GM21447 (cell line): ENCODE results near the gene EBLN1.
A peak's percentile ranks its signal among the peaks of the same experiment; 100 is the strongest.

Experiments used
- ATAC-seq: cut with Tn5 transposase; IDR thresholded peaks from one replicate; pipeline ENCODE4 v1.9.1; 2021; ENCODE audit not compliant: unreplicated experiment

EBLN1 gene

DNA sequence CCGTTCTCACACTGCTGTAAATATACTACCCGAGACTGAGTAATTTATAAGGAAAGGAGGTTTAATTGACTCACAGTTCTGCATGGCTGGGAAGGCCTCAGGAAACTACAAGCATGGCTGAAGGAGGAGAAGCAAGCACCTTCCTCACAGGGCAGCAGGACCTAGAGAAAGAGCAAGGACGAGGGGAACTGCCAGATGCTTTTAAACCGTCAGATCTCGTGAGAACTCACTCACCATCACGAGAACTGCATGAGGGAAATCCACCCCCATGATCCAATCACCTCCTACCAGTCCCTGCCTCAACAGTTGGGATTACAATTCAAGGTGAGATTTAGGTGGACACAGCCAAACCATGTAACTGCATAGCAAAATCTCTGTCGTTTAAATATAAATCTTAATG, at the start of gene EBLN1:
Gene EBLN1, minus strand, starts transcription at position 174 of the 400 bp plus-strand sequence. CDS start 8,032 bp downstream, outside the sequence.
- ATAC-seq, result no peak

GRCh38 chr10:22265839-22266537, 48.2 kb upstream of the EBLN1 start:
- no peak for ATAC-seq

DNA sequence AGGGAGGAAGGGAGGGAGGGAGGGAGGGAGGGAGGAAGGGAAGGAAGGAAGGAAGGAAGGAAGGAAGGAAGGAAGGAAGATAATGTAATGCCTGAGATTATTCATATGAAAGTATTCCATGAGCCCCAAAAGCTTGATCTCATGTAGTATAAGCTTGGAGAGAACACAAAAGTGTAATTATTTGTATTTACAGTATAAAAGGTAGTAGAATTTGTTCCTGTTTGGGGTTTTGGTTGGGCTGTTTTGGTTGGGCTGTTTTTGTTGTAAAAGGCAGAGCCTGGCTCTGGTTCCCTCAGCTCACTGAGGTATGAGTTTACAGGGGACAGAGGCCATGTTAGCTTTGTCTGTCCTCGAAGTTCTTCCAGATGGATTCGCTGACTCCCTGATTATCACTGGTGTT, 45.3 kb upstream of the EBLN1 start:
- no peak for ATAC-seq

GRCh38 chr10:22259280-22259679, 41.5 kb upstream of the EBLN1 start:
- ATAC-seq, result peak; percentile 53

GRCh38 chr10:22258471-22258870, 40.7 kb upstream of the EBLN1 start:
- ATAC-seq, result no peak

GRCh38 chr10:22253580-22253882, 35.7 kb upstream of the EBLN1 start:
- no peak for ATAC-seq

DNA sequence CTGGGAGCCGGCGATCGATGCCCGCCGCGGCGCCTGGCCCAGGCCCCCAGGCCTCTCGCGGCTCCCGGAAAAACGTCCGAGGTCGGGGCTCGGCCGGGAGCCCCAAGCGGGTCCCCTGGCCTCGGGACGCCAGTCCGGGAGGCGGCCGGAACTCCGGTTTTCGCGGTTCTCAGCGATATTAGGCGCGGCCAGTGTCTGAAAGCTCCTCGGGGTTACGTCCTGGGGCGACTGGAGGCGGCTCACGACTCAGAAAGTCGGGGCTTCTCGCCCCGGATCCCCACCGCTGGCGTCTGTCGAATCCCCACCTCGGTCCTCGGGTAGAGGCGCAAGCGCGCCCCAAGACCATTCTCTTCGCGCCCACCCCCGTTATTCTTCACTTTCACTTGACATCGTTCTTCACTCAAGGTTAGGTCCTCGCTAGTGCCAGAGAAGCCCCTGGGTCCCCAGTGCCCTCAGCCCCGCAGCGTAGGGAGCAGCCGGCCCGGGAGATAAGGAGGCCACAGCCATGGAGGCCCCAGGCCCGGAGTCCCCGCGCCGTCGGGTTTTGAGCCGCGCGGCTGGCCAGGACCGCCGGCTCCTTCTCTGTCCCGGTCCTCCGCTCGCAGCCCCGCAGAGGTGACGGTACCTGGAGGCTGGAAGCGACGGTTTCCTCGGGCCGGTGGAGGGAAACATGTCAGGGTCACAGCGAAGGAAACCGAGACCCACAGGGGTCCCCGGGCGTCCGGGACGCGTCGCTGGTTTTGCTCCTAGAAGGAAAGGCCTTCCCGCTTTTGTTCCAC, 35.2 kb upstream of the EBLN1 start:
- peak; percentile 44 for ATAC-seq

DNA sequence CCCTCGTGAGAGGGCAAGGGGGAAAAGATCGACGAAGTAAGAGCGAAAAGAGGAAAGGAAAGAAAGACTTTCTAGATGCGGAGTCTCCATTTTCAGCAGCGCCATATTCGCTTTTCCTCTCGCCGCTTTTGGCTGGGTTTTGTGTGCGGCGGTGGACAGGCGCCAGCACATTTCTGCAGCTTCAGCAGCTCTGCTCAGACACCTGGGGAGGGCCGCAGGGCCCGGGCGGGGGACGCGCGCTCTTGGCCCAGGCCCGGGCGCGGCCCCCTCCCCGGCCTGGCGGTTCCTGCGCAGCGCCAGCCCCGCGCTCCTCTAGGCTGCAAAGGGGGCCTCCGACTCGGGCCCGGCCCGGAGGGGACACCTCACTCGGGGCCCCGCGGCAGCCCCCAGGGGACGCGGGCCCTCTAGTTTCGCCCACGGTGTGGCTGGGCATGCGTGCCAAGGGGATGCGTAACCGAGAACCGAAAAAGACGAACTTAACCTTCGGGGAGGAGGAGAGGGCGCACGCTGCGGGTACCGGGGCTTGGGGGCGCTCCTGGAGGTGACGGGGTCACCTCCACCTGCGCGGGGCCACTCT, 34.5 kb upstream of the EBLN1 start:
- ATAC-seq, result peak; percentile 53

DNA sequence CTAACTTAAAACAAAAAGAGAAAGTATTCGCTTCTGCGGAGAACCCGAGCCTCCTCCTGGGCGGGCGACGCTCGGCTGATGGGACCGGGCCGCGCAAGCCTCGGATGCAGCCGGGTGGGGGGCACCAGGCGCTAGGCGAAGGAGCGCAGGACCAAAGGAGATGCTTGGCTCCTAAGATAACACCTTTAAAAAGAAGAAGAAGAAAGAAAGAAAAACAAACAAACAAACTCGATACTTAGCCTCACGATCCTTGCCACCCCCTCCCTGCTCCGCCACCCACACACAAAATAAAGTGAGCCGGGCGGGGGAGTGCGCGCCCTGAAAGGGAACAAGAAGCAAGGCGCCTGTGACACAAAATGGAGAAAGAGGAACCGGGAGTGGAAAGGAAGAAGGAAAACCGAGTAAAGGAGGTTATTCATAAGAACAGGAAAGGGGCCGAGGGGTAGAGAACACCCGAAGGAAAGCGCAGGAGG, 34.0 kb upstream of the EBLN1 start:
- peak; percentile 51 for ATAC-seq

- ATAC-seq, result no peak
Observed at GRCh38 chr10:22250897-22251660, 33.3 kb upstream of the EBLN1 start.

- ATAC-seq, result no peak
Observed at GRCh38 chr10:22247636-22248035, 29.8 kb upstream of the EBLN1 start.

- no peak for ATAC-seq
Observed at GRCh38 chr10:22246680-22247391, 29.0 kb upstream of the EBLN1 start.

GRCh38 chr10:22245567-22245966, 27.8 kb upstream of the EBLN1 start:
- ATAC-seq, result no peak

GRCh38 chr10:22244855-22245254, 27.0 kb upstream of the EBLN1 start:
- ATAC-seq, result no peak

DNA sequence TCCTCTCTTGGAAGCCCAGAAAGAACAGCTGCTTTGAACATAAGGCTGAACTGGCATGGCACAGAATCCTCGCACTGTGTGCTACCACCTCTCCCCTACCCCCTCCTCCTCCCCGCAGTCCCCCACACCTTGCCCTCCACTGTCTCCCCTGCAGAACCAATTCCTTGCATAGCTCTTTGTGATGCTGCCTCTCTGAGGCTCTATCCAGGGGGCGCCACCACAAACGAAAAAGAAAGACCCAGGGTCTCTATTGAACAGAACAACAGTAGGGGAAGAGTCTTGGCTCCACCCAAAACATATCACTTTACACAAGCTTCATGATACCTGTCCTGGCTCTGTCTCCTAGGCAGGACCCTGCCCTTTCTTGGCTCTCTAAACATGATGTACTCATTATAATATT, 26.2 kb upstream of the EBLN1 start:
- no peak for ATAC-seq

GRCh38 chr10:22243321-22243720, 25.5 kb upstream of the EBLN1 start:
- no peak for ATAC-seq

- ATAC-seq, result no peak
Observed at GRCh38 chr10:22231260-22231659, 13.4 kb upstream of the EBLN1 start.

DNA sequence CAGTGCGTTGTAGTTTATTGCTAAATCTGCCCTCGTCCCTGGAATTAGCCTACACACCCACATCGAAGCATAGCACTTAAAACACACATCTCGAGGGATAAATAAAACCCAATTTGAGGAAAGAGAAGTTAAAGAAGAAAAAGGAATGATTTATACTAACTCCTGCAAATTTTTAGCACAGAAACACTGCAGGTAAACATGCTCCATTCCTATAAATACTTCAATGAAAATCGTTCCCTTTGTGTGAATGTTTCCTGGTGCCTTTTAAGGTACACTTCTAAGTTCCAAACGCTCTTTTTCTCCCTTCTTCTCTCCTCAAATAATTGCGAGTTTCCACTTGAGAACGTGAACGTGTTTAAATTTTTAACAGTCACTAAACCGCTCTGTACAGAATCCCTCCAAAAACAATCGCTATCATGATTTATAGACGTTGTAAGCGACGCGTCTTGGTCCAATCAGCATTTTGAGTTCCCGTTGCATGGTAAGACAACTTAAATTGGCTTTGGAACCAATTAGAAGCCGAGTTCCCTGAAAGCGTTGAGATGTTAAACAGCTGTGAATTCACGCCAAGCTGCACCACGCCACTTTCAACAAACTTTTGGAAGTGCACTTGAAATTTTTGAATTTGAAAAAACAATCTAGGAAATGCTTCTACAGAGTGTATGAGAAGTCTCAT, 12.5 kb upstream of the EBLN1 start:
- ATAC-seq, result no peak

- ATAC-seq, result no peak
Observed at GRCh38 chr10:22229802-22230157, 12.0 kb upstream of the EBLN1 start.
